ENCODE results near the gene NLGN1.

DNA sequence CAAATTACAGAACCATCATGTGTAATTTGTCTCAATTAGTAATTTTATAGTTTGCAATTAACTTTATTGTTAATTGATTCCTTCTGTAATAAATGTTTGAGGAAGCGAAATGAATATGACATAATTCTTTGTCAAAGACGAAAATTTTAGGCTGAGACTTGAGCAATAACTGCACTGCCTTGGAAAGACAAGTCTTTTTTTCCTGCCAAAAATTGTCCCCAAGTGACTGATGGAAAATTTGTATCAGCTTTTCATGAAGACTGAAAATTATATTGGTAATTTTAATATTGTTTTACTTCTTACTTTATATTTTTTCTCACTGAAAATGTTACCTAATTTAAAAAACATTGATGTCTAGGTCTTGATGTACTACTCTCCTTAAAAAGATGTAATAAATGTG is 622.6 kb downstream of the NLGN1 start:
- TF ChIP-seq EZH2 (IDR thresholded peaks at IDR 0.05; ENCODE audit: insufficient read depth, poor library complexity, severe bottlenecking), result no peak
- TF ChIP-seq EZH2phosphoT487 (IDR thresholded peaks at IDR 0.05; ENCODE audit: insufficient read depth, low read depth), result no peak

All from GM23248 (cell line).